Renal pelvis (tissue), 4 donors: ENCODE data around the gene SLC7A7. TPM values are rescaled to one million over a fixed set of nuclear protein-coding genes. Genes with fewer than 3 reads are reported as not detected.
"Not testable (repeated sequence)": the region's sequence is repeated elsewhere in the genome, so short reads cannot be mapped to it uniquely, and the experiment has no call there.

Experiments
- DNase-seq: peaks from one replicate; pipeline ENCODE4 v3.0.0-alpha.2; 2013
- polyA plus RNA-seq, 3 donors: library from polyadenylated mRNA; unstranded; fragments of 120-200 nt; gene quantifications; one replicate each; pipeline ENCODE4 v1.2.1, GENCODE V29; 2013; ENCODE audit not compliant: insufficient read length in 3 of 3

Gene SLC7A7
- polyA plus RNA-seq, 3 donors: 114 to 130 (median 129) TPM

GRCh38 chr14:22845821-22846625 lies 30.8 kb upstream of the SLC7A7 start:
- DNase-seq: no peak

GRCh38 chr14:22845103-22845394 lies 29.8 kb upstream of the SLC7A7 start:
- no peak for DNase-seq

- DNase-seq: no peak
Observed at GRCh38 chr14:22844221-22845102, 29.2 kb upstream of the SLC7A7 start.

GRCh38 chr14:22843123-22843925 lies 28.1 kb upstream of the SLC7A7 start:
- no peak for DNase-seq

GRCh38 chr14:22842211-22843122 lies 27.2 kb upstream of the SLC7A7 start:
- DNase-seq: no peak

GRCh38 chr14:22841769-22842168 lies 26.5 kb upstream of the SLC7A7 start:
- DNase-seq: no peak

GRCh38 chr14:22841311-22841710 lies 26.1 kb upstream of the SLC7A7 start:
- DNase-seq: no peak

- DNase-seq: no peak
Observed at GRCh38 chr14:22839159-22839779, 24.0 kb upstream of the SLC7A7 start.

GRCh38 chr14:22838631-22839041 lies 23.4 kb upstream of the SLC7A7 start:
- DNase-seq: no peak

- no peak for DNase-seq
Observed at GRCh38 chr14:22837750-22838538, 22.7 kb upstream of the SLC7A7 start.

GRCh38 chr14:22837114-22837749 lies 22.0 kb upstream of the SLC7A7 start:
- no peak for DNase-seq

GRCh38 chr14:22836301-22837113 lies 21.3 kb upstream of the SLC7A7 start, which contains the start of gene MMP14:
TSS of gene MMP14 (plus strand) at chr14:22836585. CDS start at chr14:22836818, 233 bp downstream.
- DNase-seq: peak; percentile 90

GRCh38 chr14:22835505-22835904 lies 20.3 kb upstream of the SLC7A7 start:
- no peak for DNase-seq

- DNase-seq: no peak
Observed at GRCh38 chr14:22830443-22831010, 15.3 kb upstream of the SLC7A7 start.

GRCh38 chr14:22829661-22830442 lies 14.6 kb upstream of the SLC7A7 start, which contains the start of gene MRPL52:
TSS of gene MRPL52 (plus strand) at chr14:22829887. CDS start at chr14:22829913, 26 bp downstream.
- peak; percentile 90 for DNase-seq

- DNase-seq: not testable (repeated sequence)
Observed at GRCh38 chr14:22829076-22829660, 13.9 kb upstream of the SLC7A7 start.
